GM19452 (cell line): Measurements from ENCODE around the gene FAM53A.
A peak's percentile ranks its signal among the peaks of the same experiment; 100 is the strongest.
"Not testable (repeated sequence)": the region's sequence is repeated elsewhere in the genome, so short reads cannot be mapped to it uniquely, and the experiment has no call there.

Experiments used
- ATAC-seq: cut with Tn5 transposase; IDR thresholded peaks from one replicate; pipeline ENCODE4 v1.9.1; 2021; ENCODE audit not compliant: unreplicated experiment

Gene FAM53A

DNA sequence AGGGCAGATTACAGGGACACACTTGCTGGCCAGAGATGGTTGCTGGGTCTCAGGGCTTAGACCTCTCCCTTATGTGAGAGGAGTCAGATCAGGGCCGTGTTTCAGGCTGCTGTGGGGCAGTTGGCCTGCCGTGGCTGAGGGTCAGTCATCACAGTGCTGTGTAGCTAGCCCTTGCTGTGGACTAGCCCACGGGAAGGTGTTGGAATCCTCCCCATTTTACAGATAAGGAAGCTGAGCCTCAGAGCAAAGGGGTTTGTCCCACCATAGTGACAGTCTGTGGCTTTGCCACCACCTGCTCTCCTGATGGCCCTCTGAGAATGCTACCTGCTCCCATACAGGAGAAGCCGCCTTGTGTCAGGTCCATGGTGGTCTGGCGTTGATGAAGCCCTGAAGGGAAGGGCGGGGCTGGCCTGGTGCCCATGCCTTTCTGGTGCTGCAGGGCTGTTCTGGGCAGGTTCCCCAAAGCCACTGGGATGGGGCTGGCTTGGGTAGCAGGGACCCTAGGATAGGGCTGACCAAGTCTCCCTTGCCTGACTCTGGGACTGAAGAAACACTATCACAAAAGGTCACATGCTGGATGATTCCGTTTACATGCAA, 2.4 kb upstream of the FAM53A start:
- ATAC-seq = no peak

DNA sequence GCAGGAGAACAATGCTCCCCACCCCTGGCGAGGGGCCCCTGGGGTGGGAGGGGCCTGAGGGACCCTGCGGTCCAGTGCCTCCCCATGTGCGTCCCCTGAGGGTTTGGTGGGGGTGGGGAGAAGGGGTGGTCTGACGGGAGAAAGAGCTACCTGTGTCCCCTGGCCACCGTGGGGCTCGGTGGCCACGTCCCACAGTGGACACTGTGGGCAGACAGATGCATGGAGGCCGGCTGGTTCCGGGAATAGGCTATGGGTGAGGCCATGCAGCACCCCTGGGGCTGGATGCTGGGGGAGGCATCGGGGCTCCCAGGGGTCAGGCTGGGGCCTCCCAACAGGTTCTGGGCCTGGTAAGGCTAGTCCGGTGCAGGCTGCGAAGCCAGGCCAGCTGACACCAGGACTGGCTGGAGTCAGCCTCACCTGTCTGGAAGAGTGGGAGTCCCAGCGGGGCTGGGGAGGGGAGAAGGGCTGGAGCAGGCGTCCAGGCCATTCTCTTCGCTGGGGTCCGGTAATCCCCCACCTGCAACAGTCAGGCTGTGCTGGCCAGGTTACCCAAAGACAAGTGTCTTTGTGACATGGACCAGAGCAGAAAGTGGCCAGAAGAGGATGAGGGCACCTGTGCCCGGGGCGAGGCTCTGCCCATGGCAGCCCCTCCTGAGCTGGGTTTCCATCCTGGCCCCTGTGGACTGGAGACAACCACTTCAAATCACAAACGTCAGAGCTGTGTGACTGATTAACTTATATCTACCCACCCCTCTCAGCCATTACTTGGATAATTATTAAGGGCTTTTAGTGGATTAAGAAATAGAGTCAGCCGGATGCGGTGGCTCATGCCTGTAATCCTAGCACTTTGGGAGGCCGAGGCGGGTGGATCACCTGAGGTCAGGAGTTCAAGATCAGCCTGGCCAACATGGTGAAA, 1.4 kb upstream of the FAM53A start:
- no peak for ATAC-seq

DNA sequence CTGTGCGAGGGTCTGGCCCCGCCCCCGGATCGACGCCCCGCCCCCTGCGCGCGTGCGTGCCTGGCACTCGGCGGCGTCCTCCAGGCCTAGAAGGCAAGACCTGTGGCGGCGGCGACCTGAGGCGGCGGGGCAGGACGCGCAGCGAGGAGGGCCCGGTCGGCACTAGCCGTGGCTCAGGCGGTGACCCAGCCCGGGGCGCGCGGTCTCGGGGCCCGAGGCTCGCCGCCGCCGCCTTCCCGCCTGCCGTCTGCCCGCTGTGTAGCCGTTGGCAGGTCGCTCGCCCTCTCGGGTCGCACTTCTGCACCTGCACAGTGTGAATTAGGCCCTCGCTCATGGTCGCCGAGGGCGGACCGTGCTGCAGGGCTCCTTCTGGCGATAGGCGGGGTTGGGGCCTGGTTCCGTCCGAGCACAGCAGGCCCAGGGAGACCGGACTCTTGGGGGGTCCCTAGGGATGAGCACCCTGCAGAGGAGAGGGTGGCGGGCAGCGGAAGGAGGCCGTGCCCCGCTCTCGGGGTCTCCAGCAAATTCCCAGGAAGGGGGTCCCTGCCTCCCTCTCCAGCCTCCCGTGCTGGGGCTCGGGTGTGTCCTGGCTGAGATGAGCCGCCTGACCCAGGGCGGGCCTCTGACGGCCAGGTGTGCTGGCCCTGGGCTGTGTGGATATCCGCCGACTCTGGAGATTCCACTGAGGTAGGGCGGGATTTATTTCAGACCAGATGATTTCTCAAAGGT, 557 bp upstream of the FAM53A start:
- ATAC-seq = no peak

DNA sequence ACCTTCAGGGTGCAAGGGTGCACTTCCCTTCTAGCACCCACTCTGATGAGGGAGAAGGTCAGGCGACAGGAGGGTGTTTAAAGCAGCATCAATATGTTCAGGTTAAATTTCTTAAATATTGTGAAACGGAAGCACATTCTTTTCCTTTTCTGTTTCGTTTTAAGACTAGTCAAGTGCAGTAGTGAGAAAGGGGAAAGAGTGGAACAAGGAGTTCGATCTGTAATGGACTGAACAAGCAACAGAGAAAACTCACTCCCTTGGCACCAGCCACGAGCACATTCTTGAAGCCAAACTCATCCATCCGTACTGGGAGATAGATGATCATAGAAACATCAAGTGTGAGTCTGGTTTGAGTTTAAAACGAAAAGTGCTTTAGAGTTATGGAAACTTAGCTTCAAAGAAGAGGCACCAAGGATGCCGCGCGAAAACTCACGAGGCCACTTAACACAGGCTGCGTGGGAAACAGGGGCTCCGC, 815 bp downstream of the FAM53A start:
- ATAC-seq = peak; percentile 2

DNA sequence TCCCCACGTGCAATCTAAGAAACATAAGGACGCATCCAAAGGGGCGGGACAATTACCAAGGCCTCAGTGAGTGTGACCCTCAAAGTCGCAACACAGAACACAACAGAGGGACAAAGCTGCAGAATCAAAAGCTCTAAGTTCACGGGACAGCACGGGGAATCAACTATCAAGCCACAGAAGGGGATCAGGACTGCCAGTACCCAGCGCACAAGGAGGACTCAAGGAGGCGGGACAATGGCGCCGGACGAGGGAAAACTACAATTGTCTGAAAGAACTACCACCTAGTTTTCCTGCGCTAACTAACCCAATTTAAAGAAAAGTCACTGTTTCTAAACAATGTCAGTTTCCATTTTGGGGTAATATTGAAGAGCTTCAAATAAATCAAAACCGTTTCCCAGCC, 1.3 kb downstream of the FAM53A start:
- no peak for ATAC-seq

DNA sequence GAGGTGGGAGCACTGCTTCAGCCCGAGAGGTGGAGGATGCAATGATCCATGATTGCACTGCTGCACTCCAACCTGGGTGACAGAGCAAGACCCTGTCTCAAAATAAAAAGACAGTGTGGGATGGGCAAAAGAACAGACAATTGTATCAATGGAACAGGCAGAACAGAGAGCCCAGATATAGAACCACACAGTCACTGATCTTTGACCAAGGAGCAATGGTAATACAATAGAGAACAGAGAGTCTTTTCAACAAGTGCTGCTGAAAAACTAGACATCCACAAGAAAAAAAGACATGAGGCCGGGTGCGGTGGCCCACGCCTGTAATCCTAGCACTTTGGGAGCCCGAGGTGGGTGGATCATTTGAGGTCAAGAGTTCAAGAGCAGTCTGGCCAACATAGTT, 5.9 kb downstream of the FAM53A start:
- no peak for ATAC-seq

DNA sequence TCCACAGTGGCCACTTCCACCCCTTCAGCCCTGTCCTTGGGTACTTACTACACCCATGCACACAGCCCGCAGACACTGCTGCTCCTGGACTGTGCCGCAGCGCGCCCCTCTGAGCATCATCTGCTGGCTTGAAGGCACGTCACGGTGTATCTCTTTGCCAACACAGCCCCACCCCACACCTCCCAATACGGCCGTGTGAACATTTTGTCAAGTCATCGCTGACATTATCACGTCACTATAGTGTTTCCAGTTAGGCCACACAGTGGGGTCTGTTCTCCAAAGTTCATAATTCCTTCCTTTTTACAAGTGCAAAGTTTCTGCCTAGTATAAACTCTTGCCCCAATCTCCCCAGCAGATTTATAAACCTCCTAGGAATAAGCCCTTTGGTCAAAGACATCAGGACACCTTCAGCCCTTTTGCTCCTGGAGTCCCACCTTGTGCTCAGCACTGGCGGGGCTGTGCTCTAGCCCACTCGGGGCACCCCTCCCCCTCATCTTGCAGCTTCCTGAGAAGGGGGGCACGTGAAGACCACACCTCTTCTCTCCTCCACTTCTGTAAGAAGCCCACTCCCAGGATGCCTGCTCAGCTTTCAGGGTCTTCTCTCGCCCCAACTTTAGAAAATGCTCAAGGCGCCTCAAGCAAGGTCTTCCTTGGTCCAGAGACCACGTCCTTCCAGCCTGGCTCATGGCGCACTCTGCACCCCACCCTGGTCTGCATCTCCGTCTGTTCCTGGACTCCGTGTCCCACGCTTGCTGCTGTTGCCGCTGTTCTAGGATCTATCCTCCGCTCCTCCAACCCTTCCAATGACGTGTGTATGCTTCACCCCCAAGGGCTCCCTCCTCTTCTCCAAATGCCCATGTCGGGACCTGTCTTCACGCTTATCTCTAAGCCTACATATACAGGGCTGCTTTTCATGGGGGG, 7.2 kb downstream of the FAM53A start:
- no peak for ATAC-seq

DNA sequence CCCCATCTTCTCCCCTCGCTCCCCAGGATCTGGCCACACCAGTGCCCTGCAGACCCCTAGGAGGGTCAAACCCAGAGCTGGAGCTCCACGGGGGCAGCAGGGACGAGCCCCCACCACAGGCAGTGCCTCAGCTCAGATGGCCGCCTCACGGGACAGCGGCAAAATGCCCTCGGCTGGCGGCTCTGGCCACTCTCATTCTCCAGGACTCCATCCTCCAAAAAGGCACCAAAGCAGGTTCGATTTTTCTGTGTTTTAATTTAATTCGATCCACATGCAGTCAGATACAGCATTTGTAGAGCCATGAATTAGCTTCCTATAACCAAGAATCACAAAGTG, 8.3 kb downstream of the FAM53A start:
- no peak for ATAC-seq

DNA sequence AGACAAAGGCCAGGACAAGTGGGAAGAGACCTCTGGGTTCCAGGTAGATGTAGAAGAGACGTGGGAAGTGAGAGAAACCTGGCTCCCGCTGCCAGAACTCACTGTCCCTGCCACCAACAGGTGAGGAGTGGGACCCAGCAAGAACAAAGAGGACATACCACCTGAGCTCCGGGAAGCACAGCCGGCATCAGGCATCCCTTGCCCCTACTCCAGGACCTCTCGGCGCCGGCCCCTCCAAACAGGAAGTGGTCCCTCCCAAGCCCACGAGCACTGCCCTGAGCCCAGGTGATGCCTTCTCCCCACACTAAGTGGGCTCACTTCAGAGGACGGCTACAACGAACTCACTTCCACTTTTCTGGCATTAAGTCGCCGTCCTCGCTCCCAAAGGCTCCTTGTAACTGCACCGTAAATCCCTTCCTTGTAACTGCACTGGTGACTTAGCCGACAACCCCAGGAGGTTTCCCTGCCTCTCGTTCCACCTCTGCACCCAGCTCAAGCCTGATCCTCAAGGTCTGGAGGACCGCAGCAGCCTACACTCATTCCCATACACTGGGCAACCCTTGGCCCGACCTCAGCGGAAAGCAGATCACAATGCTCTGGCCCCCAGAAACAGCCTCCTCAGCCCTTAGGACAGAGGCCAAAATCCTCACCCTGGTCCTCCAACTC, 8.8 kb downstream of the FAM53A start:
- ATAC-seq = no peak

DNA sequence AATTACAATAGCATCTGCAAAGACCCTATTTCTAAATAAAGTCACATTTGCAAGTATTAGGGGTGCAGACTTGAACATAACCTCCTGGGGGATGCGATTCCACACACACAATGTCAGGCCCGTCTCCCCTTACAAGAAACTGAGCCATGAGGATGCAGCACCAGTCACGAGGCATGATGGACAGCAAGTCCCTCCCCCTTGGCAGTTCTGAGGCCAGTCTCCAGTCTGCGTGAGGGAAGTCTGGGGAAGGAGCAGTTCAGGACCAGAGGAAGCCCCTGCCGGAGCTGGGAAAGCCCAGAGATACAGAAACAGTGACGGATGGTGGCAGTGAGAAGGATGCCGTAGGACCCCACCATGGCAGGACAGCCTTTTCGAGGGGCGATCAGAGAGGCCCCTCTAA, 9.4 kb downstream of the FAM53A start:
- ATAC-seq = no peak

DNA sequence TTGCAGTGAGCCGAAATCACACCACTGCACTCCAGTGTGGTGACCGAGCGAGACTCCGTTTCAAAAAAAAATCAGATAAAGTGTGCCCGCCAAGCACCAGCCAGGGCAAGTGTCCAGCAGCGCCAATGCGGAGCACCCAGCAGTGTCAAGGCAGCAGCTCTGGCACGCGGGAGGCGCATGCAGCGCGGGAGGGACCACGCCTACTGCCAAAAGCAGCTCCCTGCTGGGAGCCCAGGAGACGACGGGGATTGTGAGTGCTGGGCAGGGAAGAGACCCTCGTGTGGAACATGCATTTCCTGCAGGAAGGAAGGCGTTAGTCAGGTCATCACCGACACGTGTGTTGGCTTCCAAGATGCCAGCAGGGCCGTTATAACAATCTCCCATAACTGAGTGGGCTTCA, 10.4 kb downstream of the FAM53A start:
- ATAC-seq = no peak

DNA sequence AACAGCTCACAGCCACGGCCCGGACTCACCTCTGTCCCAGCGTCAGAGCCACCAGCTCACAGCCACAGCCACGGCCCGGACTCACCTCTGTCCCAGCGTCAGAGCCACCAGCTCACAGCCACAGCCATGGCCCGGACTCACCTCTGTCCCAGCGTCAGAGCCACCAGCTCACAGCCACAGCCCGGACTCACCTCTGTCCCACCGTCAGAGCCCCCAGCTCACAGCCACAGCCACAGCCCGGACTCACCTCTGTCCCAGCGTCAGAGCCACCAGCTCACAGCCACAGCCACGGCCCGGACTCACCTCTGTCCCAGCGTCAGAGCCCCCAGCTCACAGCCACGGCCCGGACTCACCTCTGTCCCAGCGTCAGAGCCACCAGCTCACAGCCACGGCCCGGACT, 13.1 kb downstream of the FAM53A start:
- ATAC-seq = not testable (repeated sequence)

DNA sequence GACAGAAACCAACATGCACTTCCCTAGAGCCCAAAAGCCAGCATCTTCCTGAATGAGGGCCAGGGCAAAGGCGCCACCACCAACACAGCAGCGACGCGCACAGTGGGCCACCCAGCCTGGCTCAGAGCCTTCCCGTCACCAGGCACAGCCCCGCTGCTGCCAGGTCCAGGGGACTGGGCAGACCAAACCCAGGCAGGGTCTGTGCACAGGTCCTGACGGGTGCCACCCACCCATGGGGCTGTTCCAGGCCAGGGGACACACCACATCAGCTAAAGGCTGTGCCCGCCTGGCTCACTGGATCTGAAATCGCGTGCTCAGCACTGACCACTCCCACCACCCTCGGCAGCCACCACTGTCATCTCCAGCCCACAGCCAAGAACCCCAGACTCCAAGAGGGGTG, 13.8 kb downstream of the FAM53A start:
- no peak for ATAC-seq

DNA sequence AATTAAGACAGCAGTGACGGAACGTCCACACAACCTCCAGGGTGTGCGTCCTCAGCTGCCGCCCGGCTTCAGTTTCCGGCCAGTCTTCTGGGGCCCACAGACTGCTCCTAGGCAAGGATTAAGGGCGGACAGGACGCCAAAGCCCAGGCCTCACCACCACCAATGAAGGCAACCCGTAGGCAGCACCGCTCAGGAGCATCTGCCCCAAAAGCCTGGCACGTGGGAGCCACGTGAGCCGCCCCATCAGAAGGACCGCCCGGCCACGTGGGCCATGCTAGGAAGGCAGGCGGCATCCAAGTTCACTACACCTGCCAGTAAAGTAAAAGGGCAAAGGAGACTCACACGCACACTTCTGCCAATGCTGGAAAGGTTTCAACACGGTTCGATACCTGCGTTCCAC, 14.3 kb downstream of the FAM53A start:
- ATAC-seq = no peak

DNA sequence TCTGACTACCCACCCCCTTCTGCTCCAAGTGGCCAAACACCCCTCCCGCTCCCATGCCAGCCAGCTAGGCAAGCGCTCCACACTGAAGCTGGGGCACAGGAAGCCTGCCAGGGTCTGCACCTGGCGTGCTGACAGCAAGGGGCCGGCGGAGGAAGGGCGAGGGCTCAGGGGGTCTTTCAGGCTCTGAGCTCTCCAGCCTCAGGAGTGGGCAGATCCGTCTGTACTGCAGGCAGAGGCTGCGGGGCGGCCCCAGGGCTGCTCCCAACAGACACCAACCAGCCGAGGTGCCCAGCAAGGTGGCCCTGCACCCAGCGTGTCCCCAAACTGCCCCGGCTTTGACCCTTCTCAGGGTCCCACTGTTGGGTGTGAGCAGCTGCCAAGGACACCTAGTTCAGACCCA, 14.8 kb downstream of the FAM53A start:
- no peak for ATAC-seq

DNA sequence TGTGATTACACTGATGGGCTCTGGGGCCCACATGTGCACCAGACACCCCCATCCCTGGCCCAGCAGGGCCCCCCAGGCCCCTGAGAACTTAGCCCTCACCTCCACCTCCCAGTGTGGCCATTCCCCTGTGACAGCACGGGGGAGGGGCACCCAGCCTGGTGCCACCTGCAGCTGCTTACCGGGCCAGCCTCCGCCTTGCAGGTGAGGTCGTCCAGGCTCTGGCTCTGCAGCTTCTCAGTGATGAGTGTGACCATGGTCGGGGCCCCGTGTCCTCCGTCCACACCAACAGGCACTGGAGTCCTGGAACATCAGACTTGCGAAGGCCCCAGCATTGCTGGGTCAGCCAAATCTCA, 15.6 kb downstream of the FAM53A start:
- no peak for ATAC-seq

DNA sequence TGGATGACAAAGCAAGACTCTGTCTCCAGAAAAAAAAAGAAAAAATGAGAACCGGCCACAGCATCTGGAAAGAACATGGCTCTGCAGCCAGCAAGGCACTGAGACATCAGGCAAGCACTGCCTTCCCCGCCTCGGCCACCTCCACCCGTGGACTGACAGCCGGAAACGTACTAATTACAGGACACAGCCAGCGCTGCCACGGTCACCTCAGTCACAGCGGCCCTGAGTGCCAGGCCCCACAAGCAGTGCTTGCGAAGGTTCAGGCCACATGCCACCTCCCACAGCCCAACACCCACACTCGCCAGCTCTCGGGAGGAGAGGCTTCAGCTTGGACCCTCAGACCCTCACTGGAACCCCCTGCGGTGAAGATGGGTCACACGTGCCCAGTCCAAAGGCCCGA, 16.8 kb downstream of the FAM53A start:
- no peak for ATAC-seq

DNA sequence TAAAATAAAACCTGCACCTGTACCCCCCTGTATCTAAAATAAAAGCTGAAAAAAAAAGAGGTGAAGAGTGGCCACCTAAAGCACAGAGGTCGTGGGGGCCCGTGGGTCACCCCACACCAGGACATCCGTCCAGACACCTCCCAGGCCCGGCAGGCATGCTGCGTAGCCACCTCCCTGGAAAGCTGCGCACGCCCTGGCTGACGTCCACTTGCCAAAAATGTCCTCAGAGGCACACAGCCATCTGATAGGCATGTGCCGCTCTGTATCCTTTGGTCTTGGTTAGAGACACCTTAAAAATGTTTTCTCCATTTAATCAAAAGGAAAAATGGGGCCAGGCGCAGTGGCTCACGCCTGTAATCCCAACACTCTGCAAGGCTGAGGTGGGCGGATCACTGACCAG, 17.7 kb downstream of the FAM53A start:
- ATAC-seq = no peak

DNA sequence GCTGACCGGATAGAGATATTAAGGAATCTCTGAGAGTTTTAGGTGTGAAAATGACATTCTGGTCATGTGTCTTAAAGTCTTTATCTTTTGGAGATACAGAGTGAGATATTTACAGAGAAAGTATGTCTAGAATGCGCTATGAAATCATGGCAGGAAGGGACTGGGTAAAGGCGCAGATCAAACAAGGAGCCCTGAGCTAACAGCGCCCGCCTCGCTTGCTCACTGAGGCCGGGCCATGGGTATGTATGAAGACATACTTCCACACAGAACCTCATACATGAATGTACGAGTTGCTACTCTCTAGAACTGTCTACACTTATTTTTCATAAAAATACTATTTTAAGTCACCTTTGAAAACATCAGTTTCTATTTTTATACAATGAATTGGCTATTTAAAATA, 20.0 kb downstream of the FAM53A start:
- no peak for ATAC-seq

DNA sequence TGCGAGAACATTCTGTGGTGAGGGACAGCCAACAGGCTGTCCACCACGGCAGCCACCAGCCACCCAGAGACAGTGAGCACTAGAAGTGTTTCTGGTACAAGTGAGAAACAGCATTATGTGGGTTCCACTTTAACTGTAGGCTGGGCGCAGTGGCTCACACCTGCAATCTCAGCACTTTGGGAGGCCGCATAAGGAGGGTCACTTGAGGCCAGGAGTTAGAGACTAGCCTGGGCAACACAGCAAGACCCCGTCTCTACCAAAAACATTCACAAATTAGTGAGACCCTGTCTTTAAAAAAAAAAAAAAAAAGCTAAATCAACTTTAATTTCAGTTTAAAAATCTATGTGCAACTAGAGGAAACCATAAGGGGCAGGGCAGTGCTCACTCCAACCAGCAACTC, 20.6 kb downstream of the FAM53A start:
- no peak for ATAC-seq

DNA sequence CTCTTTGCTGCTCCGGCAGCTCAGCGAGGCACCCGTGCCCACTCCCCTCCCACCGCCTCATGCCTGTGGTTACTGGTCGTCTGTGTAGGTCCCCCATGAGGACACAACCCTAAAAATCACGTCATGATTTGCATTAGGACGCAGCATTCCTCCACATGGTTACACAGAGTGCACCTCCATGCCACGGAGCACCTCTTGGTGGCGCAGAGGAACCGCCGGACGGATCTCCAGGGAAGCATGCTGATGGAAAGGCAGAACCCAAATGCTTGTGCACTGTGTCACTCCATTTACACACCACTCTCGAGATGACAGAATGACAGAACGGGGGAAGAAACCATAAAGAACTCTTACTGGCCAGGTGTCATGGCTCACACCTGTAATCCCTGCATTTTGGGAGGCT, 22.4 kb downstream of the FAM53A start:
- no peak for ATAC-seq
